PC-9 (cell line): ENCODE results near the gene RAB11FIP5.

Experiments
- CTCF ChIP-seq: fragments of 200-600 bp; sonication (generic); conservative IDR thresholded peaks from 2 replicates; pipeline ENCODE4 v1.6.1; 2017; ENCODE audit warnings: mixed run types, antibody characterized with exemption, mild to moderate bottlenecking, moderate library complexity
- EZH2 ChIP-seq: fragments of 200-600 bp; sonication (generic); IDR thresholded peaks from 2 replicates; pipeline ENCODE4 v1.8.0; 2017; ENCODE audit warnings: antibody characterized with exemption, low read depth

- peak; percentile 56 for TF ChIP-seq CTCF
- TF ChIP-seq EZH2: no peak
These were observed 43.9 kb upstream of the RAB11FIP5 start for GRCh38 chr2:73156539-73157124.
